ENCODE measurements around the gene CASTOR1.
A peak's percentile ranks its signal among the peaks of the same experiment; 100 is the strongest.

CASTOR1 gene

GRCh38 chr22:30266445-30267381 lies 22.6 kb downstream of the CASTOR1 start, which contains the start of gene OSM:
Gene OSM (minus strand): TSS chr22:30266851. CDS start chr22:30266799, 52 bp downstream.
- Histone ChIP-seq H3K9ac (peak within 1 kb of the TSS; percentile 83 to 98 (median 96)), H3K36me3 (peaks cover 0 to 65% (median 51%) of the 10 kb centered on the region in 11 experiments; a peak in 20 of 22 replicates), H3K9me3 (replicated peaks in 1 of 11) (no peaks in the 10 kb centered on the region), H3K4me2 (peak within 1 kb of the TSS; percentile 85 to 100 (median 98)), H3K4me3 (peak within 1 kb of the TSS; percentile 56 to 92 (median 76)), H3K27me3 (no peaks in the 10 kb centered on the region), H4K20me1 (peaks cover 0 to 38% (median 8%) of the 10 kb centered on the region in 11 experiments; a peak in 12 of 22 replicates), H3K4me1 (peaks cover 82 to 95% (median 86%) of the 10 kb centered on the region in 10 experiments), H3K27ac (peak within 1 kb of the TSS; percentile 79 to 100 (median 99))
- peak in 9 of 11 experiments; percentile 51 to 86 (median 70); a peak in 14 of 22 replicates for TF ChIP-seq Cebpa-rat (IDR thresholded peaks at IDR 0.05)

GRCh38 chr22:30265823-30266444 lies 23.4 kb downstream of the CASTOR1 start:
- H3K9ac ChIP-seq = peak overlapping the region; percentile 83 to 98 (median 96)
- H4K20me1 ChIP-seq = peaks cover 0 to 43% (median 8%) of the 10 kb centered on the region in 11 experiments; a peak in 12 of 22 replicates
- H3K27me3 ChIP-seq = no peaks in the 10 kb centered on the region
- H3K4me3 ChIP-seq = peak overlapping the region; percentile 56 to 92 (median 76)
- H3K9me3 ChIP-seq (replicated peaks in 1 of 11) = no peaks in the 10 kb centered on the region
- peak; percentile 63 to 98 (median 88); a peak in 19 of 22 replicates for TF ChIP-seq Cebpa-rat (IDR thresholded peaks at IDR 0.05)
- peaks cover 0 to 63% (median 54%) of the 10 kb centered on the region in 11 experiments; a peak in 20 of 22 replicates for H3K36me3 ChIP-seq
- peak overlapping the region; percentile 85 to 100 (median 98) for H3K4me2 ChIP-seq
- peaks cover 82 to 93% (median 86%) of the 10 kb centered on the region in 10 experiments for H3K4me1 ChIP-seq
- peak overlapping the region; percentile 79 to 100 (median 99) for H3K27ac ChIP-seq

- H3K9ac ChIP-seq = peak overlapping the region; percentile 83 to 98 (median 96)
- no peaks in the 10 kb centered on the region for H3K9me3 ChIP-seq (replicated peaks in 1 of 11)
- H4K20me1 ChIP-seq = peaks cover 0 to 43% (median 8%) of the 10 kb centered on the region in 11 experiments; a peak in 12 of 22 replicates
- peak overlapping the region; percentile 79 to 100 (median 99) for H3K27ac ChIP-seq
- H3K4me3 ChIP-seq = peak overlapping the region; percentile 56 to 92 (median 76); a peak in 19 of 20 replicates
- H3K4me1 ChIP-seq = peaks cover 75 to 89% (median 81%) of the 10 kb centered on the region in 10 experiments
- peak overlapping the region; percentile 85 to 100 (median 98) for H3K4me2 ChIP-seq
- H3K36me3 ChIP-seq = peaks cover 0 to 58% (median 47%) of the 10 kb centered on the region in 11 experiments; a peak in 20 of 22 replicates
- no peaks in the 10 kb centered on the region for H3K27me3 ChIP-seq
- TF ChIP-seq Cebpa-rat (IDR thresholded peaks at IDR 0.05) = no peak
These were observed 24.1 kb downstream of the CASTOR1 start for GRCh38 chr22:30265131-30265720.

GRCh38 chr22:30263883-30264282 lies 25.4 kb downstream of the CASTOR1 start:
- Histone ChIP-seq H4K20me1 (peaks cover 0 to 43% (median 8%) of the 10 kb centered on the region in 11 experiments; a peak in 12 of 22 replicates), H3K27me3 (no peaks in the 10 kb centered on the region), H3K4me3 (peak overlapping the region in 9 of 10 experiments; percentile 43 to 92 (median 77); a peak in 16 of 20 replicates), H3K4me2 (peak overlapping the region; percentile 85 to 100 (median 98)), H3K36me3 (peaks cover 0 to 44% (median 36%) of the 10 kb centered on the region in 11 experiments; a peak in 20 of 22 replicates), H3K27ac (peak overlapping the region; percentile 79 to 100 (median 99); a peak in 21 of 22 replicates), H3K9ac (peak overlapping the region; percentile 83 to 98 (median 96)), H3K4me1 (peaks cover 68 to 87% (median 77%) of the 10 kb centered on the region in 10 experiments), H3K9me3 (replicated peaks in 1 of 11) (no peaks in the 10 kb centered on the region)
- no peak for TF ChIP-seq Cebpa-rat (IDR thresholded peaks at IDR 0.05)

- H3K4me2 ChIP-seq = peak overlapping the region; percentile 85 to 100 (median 98)
- H3K36me3 ChIP-seq = peaks cover 0 to 41% (median 31%) of the 10 kb centered on the region in 11 experiments; a peak in 20 of 22 replicates
- H3K27me3 ChIP-seq = no peaks in the 10 kb centered on the region
- H3K27ac ChIP-seq = peak overlapping the region; percentile 40 to 100 (median 99); a peak in 21 of 22 replicates
- peak overlapping the region; percentile 83 to 98 (median 96) for H3K9ac ChIP-seq
- no peaks in the 10 kb centered on the region for H3K9me3 ChIP-seq (replicated peaks in 1 of 11)
- H3K4me1 ChIP-seq = peaks cover 68 to 87% (median 77%) of the 10 kb centered on the region in 10 experiments
- peak overlapping the region in 9 of 10 experiments; percentile 43 to 92 (median 77); a peak in 17 of 20 replicates for H3K4me3 ChIP-seq
- TF ChIP-seq Cebpa-rat (IDR thresholded peaks at IDR 0.05) = no peak
- H4K20me1 ChIP-seq = peaks cover 0 to 43% (median 8%) of the 10 kb centered on the region in 11 experiments; a peak in 12 of 22 replicates
These were observed 26.2 kb downstream of the CASTOR1 start for GRCh38 chr22:30262917-30263741.

- peak overlapping the region in 10 of 11 experiments; percentile 11 to 97 (median 92); a peak in 14 of 22 replicates for H3K9ac ChIP-seq
- TF ChIP-seq Cebpa-rat (IDR thresholded peaks at IDR 0.05) = no peak
- H3K4me2 ChIP-seq = peak overlapping the region in 10 of 11 experiments; percentile 85 to 100 (median 98); a peak in 20 of 22 replicates
These were observed 27.2 kb downstream of the CASTOR1 start for GRCh38 chr22:30262112-30262511.

GRCh38 chr22:30261134-30261533 lies 28.2 kb downstream of the CASTOR1 start:
- TF ChIP-seq Cebpa-rat (IDR thresholded peaks at IDR 0.05) = no peak

More at GRCh38 chr22:30262112-30262511, 27.2 kb downstream of the CASTOR1 start:
- Histone ChIP-seq H3K4me1 (peaks cover 69 to 87% (median 77%) of the 10 kb centered on the region in 10 experiments), H4K20me1 (peaks cover 0 to 43% (median 8%) of the 10 kb centered on the region in 11 experiments; a peak in 12 of 22 replicates), H3K27me3 (no peaks in the 10 kb centered on the region), H3K9me3 (replicated peaks in 1 of 11) (no peaks in the 10 kb centered on the region), H3K36me3 (peaks cover 0 to 41% (median 31%) of the 10 kb centered on the region in 11 experiments; a peak in 20 of 22 replicates), H3K4me3 (peak overlapping the region in 5 of 10 experiments; percentile 17 to 92 (median 75); a peak in 7 of 20 replicates), H3K27ac (peak overlapping the region in 6 of 11 experiments; percentile 2 to 99 (median 34); a peak in 4 of 22 replicates)

More at GRCh38 chr22:30261134-30261533, 28.2 kb downstream of the CASTOR1 start:
- Histone ChIP-seq H3K4me2 (peak overlapping the region in 6 of 11 experiments; percentile 97 to 99 (median 98); a peak in 10 of 22 replicates), H3K9me3 (replicated peaks in 1 of 11) (no peaks in the 10 kb centered on the region), H3K4me1 (peaks cover 73 to 97% (median 83%) of the 10 kb centered on the region in 10 experiments), H3K9ac (peak overlapping the region in 3 of 11 experiments; percentile 15 to 97 (median 29); a peak in 2 of 22 replicates), H3K36me3 (peaks cover 0 to 41% (median 31%) of the 10 kb centered on the region in 11 experiments; a peak in 20 of 22 replicates), H3K4me3 (no peak overlapping the region), H3K27me3 (no peaks in the 10 kb centered on the region), H4K20me1 (peaks cover 0 to 43% (median 8%) of the 10 kb centered on the region in 11 experiments; a peak in 12 of 22 replicates), H3K27ac (peak overlapping the region in 2 of 11 experiments; percentile 13 to 30; a peak in 1 of 22 replicates)
